Mesenchymal stem cell (in vitro differentiated cells and primary cell): Measurements from ENCODE around the gene PABPN1L.

Experiments
- DNase-seq: peaks from one replicate; pipeline ENCODE4 v3.0.0-alpha.2; 2013
- H2AFZ ChIP-seq: one replicate; pipeline ENCODE4 v1.6.1; 2013; ENCODE audit warnings: low read depth, mild to moderate bottlenecking, control low read depth, inconsistent platforms, low read length, moderate library complexity
- H2AK5ac ChIP-seq: 2 replicates; pipeline ENCODE4 v1.6.1; 2013; ENCODE audit warnings: low read length, moderate library complexity, mild to moderate bottlenecking, inconsistent platforms; ENCODE audit not compliant: severe bottlenecking
- H2BK120ac ChIP-seq: one replicate; pipeline ENCODE4 v1.6.1; 2013; ENCODE audit warnings: low read depth, mild to moderate bottlenecking, inconsistent platforms, low read length, moderate library complexity
- H2BK12ac ChIP-seq, 2 experiments: one replicate each; pipeline ENCODE4 v1.6.1; 2013; ENCODE audit warnings: inconsistent platforms in 2 of 2, low read length in 2 of 2, mild to moderate bottlenecking in 2 of 2, moderate library complexity in 2 of 2, control low read depth in 1 of 2
- H2BK15ac ChIP-seq: one replicate; pipeline ENCODE4 v1.6.1; 2013; ENCODE audit warnings: mild to moderate bottlenecking, low read depth, inconsistent platforms; ENCODE audit not compliant: poor library complexity, severe bottlenecking
- H2BK5ac ChIP-seq: 2 replicates; pipeline ENCODE4 v1.6.1; 2013; ENCODE audit warnings: low read depth, mild to moderate bottlenecking, low read length, control low read depth, inconsistent platforms; ENCODE audit not compliant: poor library complexity, severe bottlenecking
- H3K14ac ChIP-seq, 2 experiments: one replicate each; pipeline ENCODE4 v1.6.1; 2013; ENCODE audit warnings: inconsistent platforms in 2 of 2, low read length in 2 of 2, control low read depth in 1 of 2, mild to moderate bottlenecking in 1 of 2, moderate library complexity in 1 of 2
- H3K18ac ChIP-seq, 2 experiments: one replicate each; pipeline ENCODE4 v1.6.1; 2013; ENCODE audit warnings: inconsistent platforms in 2 of 2, low read length in 2 of 2, control low read depth in 1 of 2, low read depth in 1 of 2, mild to moderate bottlenecking in 1 of 2
- H3K23ac ChIP-seq, 2 experiments: one replicate each; pipeline ENCODE4 v1.6.1; 2013; ENCODE audit warnings: inconsistent platforms in 2 of 2, low read length in 2 of 2, mild to moderate bottlenecking in 2 of 2, moderate library complexity in 2 of 2, control low read depth in 1 of 2
- H3K27ac ChIP-seq: 2 replicates; pipeline ENCODE4 v1.5.1; 2013; ENCODE audit warnings: mild to moderate bottlenecking, moderate library complexity, low read length, control low read depth, inconsistent platforms; ENCODE audit not compliant: poor library complexity, severe bottlenecking
- H3K27me3 ChIP-seq, 2 experiments: 2 replicates each; pipeline versions ENCODE4 v1.6.1 to v1.7.0; 2013; ENCODE audit warnings: low read length in 2 of 2, mild to moderate bottlenecking in 2 of 2, moderate library complexity in 2 of 2, control low read depth in 1 of 2, inconsistent platforms in 1 of 2; ENCODE audit not compliant: control insufficient read depth in 1 of 2, insufficient read depth in 1 of 2
- H3K36me3 ChIP-seq, 2 experiments: 2 replicates each; pipeline versions ENCODE4 v1.6.1 to v1.7.0; 2013; ENCODE audit warnings: low read length in 2 of 2, control low read depth in 1 of 2, inconsistent platforms in 1 of 2, low read depth in 1 of 2, mild to moderate bottlenecking in 1 of 2; ENCODE audit not compliant: insufficient read depth in 2 of 2, control insufficient read depth in 1 of 2
- H3K4ac ChIP-seq, 2 experiments: one replicate each; pipeline ENCODE4 v1.6.1; 2013; ENCODE audit warnings: inconsistent platforms in 2 of 2, low read length in 2 of 2, mild to moderate bottlenecking in 2 of 2, moderate library complexity in 2 of 2, control low read depth in 1 of 2, low read depth in 1 of 2
- H3K4me1 ChIP-seq: 2 replicates; pipeline ENCODE4 v1.6.1; 2013; ENCODE audit warnings: low read depth, low read length, control low read depth; ENCODE audit not compliant: control insufficient read depth, insufficient read depth
- H3K4me2 ChIP-seq: 2 replicates; pipeline ENCODE4 v1.6.1; 2013; ENCODE audit warnings: low read length, mild to moderate bottlenecking, inconsistent platforms; ENCODE audit not compliant: poor library complexity, severe bottlenecking
- H3K4me3 ChIP-seq, 2 experiments: 2 replicates each; pipeline versions ENCODE4 v1.5.1 to v1.7.0; 2013; ENCODE audit warnings: low read length in 2 of 2, mild to moderate bottlenecking in 2 of 2, control low read depth in 1 of 2, low read depth in 1 of 2; ENCODE audit not compliant: insufficient read depth in 1 of 2
- H3K79me1 ChIP-seq: replicated peaks from 2 replicates; pipeline ENCODE4 v1.6.1; 2013; ENCODE audit warnings: mild to moderate bottlenecking, control low read depth, low read length, inconsistent platforms; ENCODE audit not compliant: poor library complexity, severe bottlenecking
- H3K9ac ChIP-seq: 2 replicates; pipeline ENCODE4 v1.7.0; 2013; ENCODE audit warnings: mild to moderate bottlenecking, low read length, moderate library complexity
- H3K9me3 ChIP-seq: 2 replicates; pipeline ENCODE4 v1.7.0; 2013; ENCODE audit warnings: mild to moderate bottlenecking, low read length; ENCODE audit not compliant: control insufficient read depth
- H4K8ac ChIP-seq: one replicate; pipeline ENCODE4 v1.6.1; 2013; ENCODE audit warnings: inconsistent platforms, mild to moderate bottlenecking, low read length, moderate library complexity
- H4K91ac ChIP-seq: one replicate; pipeline ENCODE4 v1.6.1; 2013; ENCODE audit warnings: mild to moderate bottlenecking, low read length, inconsistent platforms
- WGBS: methylation state at CpG from one replicate; pipeline ENCODE4 v1.1.7; 2013; ENCODE audit warnings: mixed read lengths; 5-methylcytosine and 5-hydroxymethylcytosine counted together

The PABPN1L gene

GRCh38 chr16:88883946-88884345 is 17.5 kb upstream of the PABPN1L start:
- no peak overlapping the region for H4K8ac ChIP-seq
- H3K4ac ChIP-seq, result no peak overlapping the region
- no peak overlapping the region for H2BK12ac ChIP-seq
- no peaks in the 10 kb centered on the region for H3K9me3 ChIP-seq
- no peak overlapping the region for H2BK5ac ChIP-seq
- H3K23ac ChIP-seq, result no peak overlapping the region
- H3K79me1 ChIP-seq, result no peaks in the 10 kb centered on the region
- H3K27me3 ChIP-seq, result peaks cover 15 to 31% of the 10 kb centered on the region in 2 experiments
- no peak overlapping the region for H3K14ac ChIP-seq
- no peak overlapping the region for H3K4me3 ChIP-seq
- no peak overlapping the region for H2AK5ac ChIP-seq
- no peaks in the 10 kb centered on the region for H3K36me3 ChIP-seq
- no peak overlapping the region for H2AFZ ChIP-seq
- 97% methylated on average over 11 of the region's 11 CpGs for WGBS
- no peak overlapping the region for H3K27ac ChIP-seq
- no peak overlapping the region for H3K18ac ChIP-seq
- H3K4me1 ChIP-seq, result peaks cover 12% of the 10 kb centered on the region
- H2BK15ac ChIP-seq, result no peak overlapping the region
- DNase-seq, result no peak
- no peak overlapping the region for H2BK120ac ChIP-seq
- no peak overlapping the region for H3K9ac ChIP-seq
- H4K91ac ChIP-seq, result no peak overlapping the region
- no peak overlapping the region for H3K4me2 ChIP-seq

- Histone ChIP-seq H2AK5ac (no peak overlapping the region), H3K4me3 (no peak overlapping the region), H4K8ac (no peak overlapping the region), H3K36me3 (no peaks in the 10 kb centered on the region), H3K9me3 (no peaks in the 10 kb centered on the region), H3K4me1 (peaks cover 12% of the 10 kb centered on the region), H3K4ac (no peak overlapping the region), H3K14ac (no peak overlapping the region), H3K9ac (no peak overlapping the region), H4K91ac (no peak overlapping the region), H2BK12ac (no peak overlapping the region), H2BK120ac (no peak overlapping the region), H3K4me2 (no peak overlapping the region), H2BK5ac (no peak overlapping the region), H3K27ac (no peak overlapping the region), H2BK15ac (no peak overlapping the region), H3K27me3 (peaks cover 15 to 35% of the 10 kb centered on the region in 2 experiments), H2AFZ (no peak overlapping the region), H3K79me1 (no peaks in the 10 kb centered on the region), H3K23ac (no peak overlapping the region), H3K18ac (no peak overlapping the region)
- no peak for DNase-seq
- WGBS, result 96% methylated on average over 49 of the region's 49 CpGs
Measured at GRCh38 chr16:88883117-88883895, 16.8 kb upstream of the PABPN1L start.

DNA sequence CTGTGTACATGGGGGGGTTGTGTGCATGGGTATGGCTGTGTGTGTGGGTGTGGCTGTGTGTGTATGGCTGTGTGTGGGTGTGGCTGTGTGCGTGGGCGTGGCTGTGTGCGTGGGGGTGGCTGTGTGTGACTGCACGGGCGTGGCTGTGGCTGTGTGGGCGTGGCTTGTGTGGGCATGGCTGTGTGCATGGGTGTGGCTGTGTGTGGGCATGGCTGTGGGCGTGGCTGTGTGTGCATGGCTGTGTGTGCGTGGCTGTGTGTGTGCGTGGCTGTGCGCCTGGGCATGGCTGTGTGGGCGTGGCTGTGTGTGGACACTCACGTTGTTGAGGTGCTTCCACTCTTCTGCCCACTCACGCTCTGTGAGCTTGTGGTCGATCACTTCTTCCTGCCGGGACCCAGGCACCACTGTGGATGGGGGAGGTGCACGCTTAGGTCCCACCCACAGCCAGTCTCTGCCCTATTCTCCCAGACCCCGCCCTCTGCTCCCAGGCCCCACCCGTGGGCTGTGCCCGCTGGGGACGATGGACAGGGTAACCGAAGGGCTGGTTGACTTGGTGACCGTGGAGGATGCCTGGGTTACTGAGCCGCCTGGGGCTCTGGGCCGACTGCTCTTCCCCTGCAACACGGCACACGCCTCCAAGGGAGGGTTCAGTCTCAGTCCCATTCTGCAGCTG is 16.0 kb upstream of the PABPN1L start:
- peak overlapping the region in 1 of 2 experiments; percentile 2 for H3K4me3 ChIP-seq
- no peak overlapping the region for H2AK5ac ChIP-seq
- H2BK12ac ChIP-seq, result no peak overlapping the region
- WGBS, result 96% methylated on average over 25 of the region's 26 CpGs
- H3K23ac ChIP-seq, result no peak overlapping the region
- H3K27ac ChIP-seq, result no peak overlapping the region
- H2AFZ ChIP-seq, result no peak overlapping the region
- H3K18ac ChIP-seq, result no peak overlapping the region
- no peak overlapping the region for H2BK15ac ChIP-seq
- no peak overlapping the region for H3K4ac ChIP-seq
- no peak overlapping the region for H4K91ac ChIP-seq
- H2BK120ac ChIP-seq, result no peak overlapping the region
- no peak overlapping the region for H2BK5ac ChIP-seq
- no peaks in the 10 kb centered on the region for H3K36me3 ChIP-seq
- H3K79me1 ChIP-seq, result no peaks in the 10 kb centered on the region
- no peak overlapping the region for H3K9ac ChIP-seq
- no peak for DNase-seq
- H3K4me2 ChIP-seq, result no peak overlapping the region
- H3K27me3 ChIP-seq, result peaks cover 15 to 42% of the 10 kb centered on the region in 2 experiments
- H4K8ac ChIP-seq, result peak overlapping the region; percentile 28
- peak overlapping the region in 1 of 2 experiments; percentile 21 for H3K14ac ChIP-seq
- peaks cover 12% of the 10 kb centered on the region for H3K4me1 ChIP-seq
- H3K9me3 ChIP-seq, result no peaks in the 10 kb centered on the region

GRCh38 chr16:88881675-88882357 is 15.4 kb upstream of the PABPN1L start:
- no peak overlapping the region for H3K4me3 ChIP-seq
- WGBS, result 88% methylated on average over 27 of the region's 27 CpGs
- H3K79me1 ChIP-seq, result no peaks in the 10 kb centered on the region
- no peak overlapping the region for H3K14ac ChIP-seq
- no peak overlapping the region for H2AFZ ChIP-seq
- no peak overlapping the region for H4K91ac ChIP-seq
- no peak overlapping the region for H2AK5ac ChIP-seq
- no peaks in the 10 kb centered on the region for H3K36me3 ChIP-seq
- H2BK15ac ChIP-seq, result no peak overlapping the region
- no peak overlapping the region for H3K27ac ChIP-seq
- no peak overlapping the region for H3K4ac ChIP-seq
- H3K23ac ChIP-seq, result no peak overlapping the region
- no peaks in the 10 kb centered on the region for H3K9me3 ChIP-seq
- H3K27me3 ChIP-seq, result peaks cover 15 to 42% of the 10 kb centered on the region in 2 experiments
- no peak overlapping the region for H2BK5ac ChIP-seq
- H2BK12ac ChIP-seq, result no peak overlapping the region
- DNase-seq, result no peak
- no peak overlapping the region for H2BK120ac ChIP-seq
- peaks cover 12% of the 10 kb centered on the region for H3K4me1 ChIP-seq
- no peak overlapping the region for H3K9ac ChIP-seq
- H4K8ac ChIP-seq, result no peak overlapping the region
- no peak overlapping the region for H3K4me2 ChIP-seq
- H3K18ac ChIP-seq, result no peak overlapping the region
